Activated naive CD4-positive, alpha-beta T cell treated with anti-CD3 and anti-CD28 coated beads for 36 hours (primary cell): Measurements from ENCODE around the gene TCEAL8. TPM values are rescaled to one million over a fixed set of nuclear protein-coding genes. Genes with fewer than 3 reads are reported as not detected.

ENCODE experiments used
- CTCF ChIA-PET: fragments of 350-600 bp; sonication (Branson Sonifier 250); formaldehyde crosslinking; loops from one replicate; lab custom pipeline; 2021; ENCODE audit warnings: antibody characterized with exemption; lab: Charles Lee
- DNase-seq: peaks from one replicate; pipeline ENCODE4 v3.0.0-alpha.2; 2020
- H3K27ac Mint-ChIP-seq: one replicate; pipeline ENCODE4 v1.8.0; 2021; ENCODE audit warnings: mild to moderate bottlenecking, mixed read lengths
- H3K27me3 Mint-ChIP-seq: one replicate; pipeline ENCODE4 v1.8.0; 2021; ENCODE audit warnings: low read depth, mixed read lengths
- H3K36me3 Mint-ChIP-seq: one replicate; pipeline ENCODE4 v1.8.0; 2021; ENCODE audit warnings: low read depth, mixed read lengths
- H3K4me1 Mint-ChIP-seq: one replicate; pipeline ENCODE4 v1.8.0; 2021; ENCODE audit warnings: low read depth, mixed read lengths
- H3K4me3 Mint-ChIP-seq: one replicate; pipeline ENCODE4 v1.8.0; 2021; ENCODE audit warnings: mild to moderate bottlenecking, moderate library complexity, mixed read lengths
- H3K9me3 Mint-ChIP-seq: one replicate; pipeline ENCODE4 v1.8.0; 2021; ENCODE audit warnings: mixed read lengths
- intact Hi-C: fragments of 100-400 bp; cut with micrococcal nuclease; formaldehyde crosslinking; loops from one replicate; pipeline ENCODE4 v1.15.1; 2023
- total RNA-seq, 2 experiments: library from RNA; stranded (reverse); gene quantifications; one replicate each; pipeline ENCODE4 v1.2.3, GENCODE V29; 2021

Gene TCEAL8, protein sequence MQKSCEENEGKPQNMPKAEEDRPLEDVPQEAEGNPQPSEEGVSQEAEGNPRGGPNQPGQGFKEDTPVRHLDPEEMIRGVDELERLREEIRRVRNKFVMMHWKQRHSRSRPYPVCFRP
- 10 to 100 TPM; 24.5 to 27.7 TPM for total RNA-seq

DNA sequence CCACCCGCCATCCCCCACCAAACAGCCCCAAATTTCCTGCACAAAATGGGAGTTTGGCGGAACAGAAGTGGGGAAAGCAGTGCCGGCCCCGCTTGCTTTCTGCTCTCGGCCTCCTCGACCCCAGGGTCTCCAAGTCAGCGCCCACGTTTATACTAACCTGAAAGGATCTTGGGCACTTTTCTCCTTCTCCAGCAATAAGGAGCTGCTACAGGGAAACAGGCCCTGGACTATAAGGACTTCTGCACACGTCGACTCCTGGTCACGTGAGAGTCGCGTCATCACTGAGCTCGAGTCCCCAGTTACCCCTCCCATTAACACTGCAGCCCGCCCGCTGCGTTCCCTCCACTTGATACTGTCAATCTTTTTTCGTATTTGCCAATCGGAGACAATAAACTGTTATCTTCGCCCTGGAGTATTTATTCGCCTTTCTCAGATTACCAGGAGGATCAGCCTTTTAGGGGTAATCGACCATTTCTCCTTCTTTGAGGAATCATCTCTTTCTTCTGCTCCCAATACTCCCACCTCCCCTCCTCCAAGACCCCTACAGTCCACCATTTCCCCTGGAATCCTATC is at the start of gene TCEAL8:
TSS of gene TCEAL8 (minus strand) at position 235 of the 573 bp plus-strand sequence. CDS start 1,176 bp downstream, outside the sequence.
- Mint-ChIP-seq H3K4me3 (peak within 1 kb of the TSS; percentile 94), H3K4me1 (peaks cover 14% of the 10 kb centered on the region), H3K27me3 (no peaks in the 10 kb centered on the region), H3K36me3 (peaks cover 5% of the 10 kb centered on the region), H3K9me3 (no peaks in the 10 kb centered on the region), H3K27ac (peak within 1 kb of the TSS; percentile 96)
- intact Hi-C loops, result loop anchor here (1.0 kb wide), 4 partner anchors 40 to 431 kb away; partner anchors contain the start of genes BEX4 and MORF4L2
- CTCF ChIA-PET, result no interaction called here
- DNase-seq, result peak; percentile 79

DNA sequence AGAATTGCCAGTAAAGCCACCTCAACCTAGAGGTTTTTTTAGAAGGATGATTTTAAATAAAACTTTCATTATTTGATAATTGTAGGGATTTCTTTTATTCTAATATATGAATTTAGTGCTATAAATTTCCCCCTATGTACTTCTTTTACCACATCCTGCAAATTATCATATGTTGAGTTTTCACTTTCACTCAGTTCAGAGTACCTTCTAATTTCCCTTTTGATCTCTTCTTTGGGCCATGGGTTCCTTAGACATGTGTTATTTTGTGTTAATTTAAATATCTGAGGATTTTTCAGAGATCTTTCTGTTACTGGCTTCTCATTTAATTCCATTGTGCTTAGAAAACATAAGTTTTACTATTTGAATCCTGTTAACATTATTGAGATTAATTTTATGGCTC is 49.8 kb upstream of the TCEAL8 start:
- DNase-seq, result no peak
- H3K4me1 Mint-ChIP-seq, result peaks cover 16% of the 10 kb centered on the region
- H3K36me3 Mint-ChIP-seq, result no peaks in the 10 kb centered on the region
- no peaks in the 10 kb centered on the region for H3K27me3 Mint-ChIP-seq
- CTCF ChIA-PET, result no interaction called here
- H3K4me3 Mint-ChIP-seq, result no peak overlapping the region
- no peak overlapping the region for H3K27ac Mint-ChIP-seq
- intact Hi-C loops, result loop anchor here (10.0 kb wide), 1 partner anchor 380 kb away; the partner anchor contains the start of gene MORF4L2
- H3K9me3 Mint-ChIP-seq, result peaks cover 2% of the 10 kb centered on the region

DNA sequence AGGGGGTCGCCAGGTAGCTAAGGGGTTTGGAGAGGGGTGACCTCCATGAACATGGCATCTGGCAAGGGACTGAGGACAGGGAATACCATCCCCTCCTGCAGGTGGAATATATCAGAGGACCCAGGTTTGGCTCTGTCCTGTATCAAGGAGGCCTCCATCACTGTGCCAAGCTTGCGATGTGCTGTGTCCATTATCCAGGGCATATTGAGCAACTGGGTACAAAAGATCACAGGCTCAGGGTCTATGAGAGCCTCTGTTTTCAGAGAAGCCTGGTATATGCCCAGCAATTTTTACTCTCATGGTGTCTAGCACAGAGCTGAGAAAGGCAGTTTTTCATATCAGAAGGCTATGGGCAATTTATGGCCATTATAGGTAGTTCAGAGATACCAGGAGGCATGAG is 38.2 kb upstream of the TCEAL8 start:
- no peaks in the 10 kb centered on the region for H3K9me3 Mint-ChIP-seq
- H3K4me1 Mint-ChIP-seq, result no peaks in the 10 kb centered on the region
- DNase-seq, result no peak
- H3K27ac Mint-ChIP-seq, result no peak overlapping the region
- H3K4me3 Mint-ChIP-seq, result no peak overlapping the region
- CTCF ChIA-PET, result no interaction called here
- H3K36me3 Mint-ChIP-seq, result no peaks in the 10 kb centered on the region
- intact Hi-C loops, result no loop called here
- no peaks in the 10 kb centered on the region for H3K27me3 Mint-ChIP-seq

DNA sequence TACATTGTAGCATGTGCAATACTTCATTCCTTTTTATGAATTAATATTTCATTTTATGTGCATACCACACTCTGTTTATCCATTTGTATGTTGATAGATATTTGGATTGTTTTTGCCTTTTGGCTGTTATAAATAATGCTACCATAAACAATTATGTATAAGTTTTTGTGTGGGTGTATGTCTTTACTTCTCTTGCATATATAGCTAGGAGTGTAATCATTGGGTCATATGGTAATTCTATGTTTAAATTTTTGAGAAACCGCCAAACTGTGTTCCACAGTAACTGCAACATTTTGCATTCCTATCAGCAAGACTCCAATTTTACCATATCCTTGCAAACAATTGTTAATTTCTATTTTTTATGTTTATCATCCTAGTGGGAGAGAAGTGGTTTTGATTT is 24.7 kb upstream of the TCEAL8 start:
- Mint-ChIP-seq H3K9me3 (no peaks in the 10 kb centered on the region), H3K36me3 (no peaks in the 10 kb centered on the region), H3K27me3 (peaks cover 29% of the 10 kb centered on the region), H3K4me3 (no peak overlapping the region), H3K4me1 (peaks cover 6% of the 10 kb centered on the region), H3K27ac (no peak overlapping the region)
- DNase-seq, result no peak
- intact Hi-C loops, result no loop called here
- CTCF ChIA-PET, result no interaction called here

DNA sequence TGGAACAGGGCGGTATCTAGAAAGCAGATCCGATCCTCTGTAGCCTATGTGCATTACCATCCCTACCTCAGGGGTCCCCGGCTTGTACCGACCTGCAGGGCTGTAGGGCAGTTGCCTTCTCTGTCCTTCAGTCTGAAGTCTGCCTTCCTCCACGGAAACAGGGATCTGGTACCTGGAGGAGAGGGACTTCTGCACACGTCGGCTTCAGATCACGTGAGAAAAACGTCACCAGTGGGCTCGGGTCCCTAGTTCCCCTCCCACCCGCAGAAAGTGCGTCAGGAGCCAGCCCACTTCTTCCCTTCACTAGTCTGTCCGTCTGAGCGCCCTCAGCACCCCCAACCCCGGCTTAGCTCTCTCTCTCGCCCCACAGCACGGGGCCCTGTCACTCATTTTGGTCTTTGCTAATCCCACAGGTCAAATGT is 21.6 kb upstream of the TCEAL8 start, which contains the start of gene TCEAL5:
TSS of gene TCEAL5 (minus strand) at position 170 of the 422 bp plus-strand sequence. CDS start 2,187 bp downstream, outside the sequence.
- H3K4me1 Mint-ChIP-seq, result peaks cover 6% of the 10 kb centered on the region
- no peak for DNase-seq
- CTCF ChIA-PET, result no interaction called here
- H3K36me3 Mint-ChIP-seq, result no peaks in the 10 kb centered on the region
- no peak within 1 kb of the TSS for H3K27ac Mint-ChIP-seq
- peak within 1 kb of the TSS; percentile 52 for H3K4me3 Mint-ChIP-seq
- H3K27me3 Mint-ChIP-seq, result peaks cover 33% of the 10 kb centered on the region
- no peaks in the 10 kb centered on the region for H3K9me3 Mint-ChIP-seq
- intact Hi-C loops, result no loop called here

DNA sequence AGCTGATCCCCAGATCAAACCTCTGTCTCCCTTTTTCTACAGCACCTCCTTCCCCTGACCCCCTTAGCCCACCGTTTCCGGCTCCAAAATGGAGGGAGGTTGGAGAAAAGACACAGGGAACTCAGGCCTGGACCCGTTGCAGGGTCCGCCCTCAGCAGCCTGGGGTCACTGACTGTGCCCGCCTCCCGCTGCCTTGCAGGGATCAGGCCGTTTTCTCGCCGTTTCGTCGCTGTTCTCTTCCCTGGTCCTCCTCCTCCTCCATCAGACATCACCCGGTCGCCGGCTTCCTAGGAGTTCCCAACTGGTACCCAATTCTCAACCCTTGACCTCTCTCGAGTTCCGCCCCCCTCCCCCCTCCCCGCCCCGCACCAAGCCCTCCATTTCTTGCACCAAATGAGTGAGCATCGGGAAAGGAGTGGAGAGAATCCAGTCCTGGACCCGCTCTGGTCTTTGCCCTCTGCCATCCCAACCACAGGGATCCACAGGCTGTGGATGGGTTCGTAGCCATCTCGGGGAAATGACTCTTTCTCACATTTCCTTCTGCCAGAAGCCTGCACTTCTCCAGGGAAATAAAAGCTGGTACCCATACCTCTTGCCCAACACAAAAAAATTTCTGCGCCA is 21.1 kb upstream of the TCEAL8 start:
- intact Hi-C loops, result no loop called here
- Mint-ChIP-seq H3K4me3 (peak overlapping the region; percentile 52), H3K9me3 (no peaks in the 10 kb centered on the region), H3K36me3 (no peaks in the 10 kb centered on the region), H3K4me1 (peaks cover 6% of the 10 kb centered on the region), H3K27me3 (peaks cover 33% of the 10 kb centered on the region), H3K27ac (no peak overlapping the region)
- DNase-seq, result no peak
- CTCF ChIA-PET, result no interaction called here

DNA sequence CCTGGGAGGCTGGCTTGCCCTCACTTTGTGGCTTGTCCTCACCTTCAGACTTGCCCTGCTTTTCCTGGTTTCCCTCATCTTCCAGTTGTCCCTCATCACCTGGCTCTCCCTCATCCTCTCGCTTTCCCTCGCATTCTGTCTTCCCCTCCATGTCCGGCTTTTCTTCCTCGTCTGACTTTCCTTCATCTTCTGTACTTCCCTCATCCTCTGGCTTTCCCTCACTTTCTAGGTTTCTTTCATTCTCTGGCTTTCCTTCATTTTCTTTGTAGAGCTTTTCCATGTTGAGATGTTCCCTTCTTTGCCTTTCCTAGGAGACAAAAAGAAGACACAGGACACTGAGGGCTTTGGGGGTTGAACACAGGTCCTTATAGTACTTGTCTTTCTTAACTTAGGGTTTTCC is 19.3 kb upstream of the TCEAL8 start:
- intact Hi-C loops, result no loop called here
- no peak for DNase-seq
- Mint-ChIP-seq H3K27ac (no peak overlapping the region), H3K4me3 (no peak overlapping the region), H3K4me1 (peaks cover 6% of the 10 kb centered on the region), H3K9me3 (no peaks in the 10 kb centered on the region), H3K27me3 (peaks cover 24% of the 10 kb centered on the region), H3K36me3 (no peaks in the 10 kb centered on the region)
- CTCF ChIA-PET, result no interaction called here

DNA sequence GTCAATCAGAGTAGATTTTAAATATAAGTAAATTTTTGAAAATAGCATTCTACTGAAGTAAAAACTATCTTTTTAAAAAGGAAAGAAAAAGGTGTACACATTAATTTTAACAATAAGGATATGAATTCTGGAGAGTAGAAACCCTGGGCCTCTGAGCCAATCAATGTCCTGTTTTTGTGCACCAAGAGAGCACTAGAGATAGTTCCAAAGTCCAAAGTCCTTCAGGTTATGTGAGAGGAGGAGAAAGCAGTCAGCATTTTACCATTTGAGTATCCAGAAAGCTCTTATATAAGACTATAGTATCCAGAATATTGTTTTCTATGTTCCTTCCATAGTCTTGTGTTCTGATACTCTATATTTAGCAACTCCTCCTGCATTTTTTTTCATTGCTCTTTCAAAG is 3.3 kb upstream of the TCEAL8 start:
- Mint-ChIP-seq H3K9me3 (no peaks in the 10 kb centered on the region), H3K4me3 (no peak overlapping the region), H3K36me3 (peaks cover 5% of the 10 kb centered on the region), H3K4me1 (peaks cover 14% of the 10 kb centered on the region), H3K27ac (no peak overlapping the region), H3K27me3 (no peaks in the 10 kb centered on the region)
- CTCF ChIA-PET, result interaction anchor here (1.4 kb wide), 1 partner anchor 206 kb away, joined by 3 read pairs; no protein-coding TSS in a partner anchor
- intact Hi-C loops, result no loop called here
- no peak for DNase-seq

DNA sequence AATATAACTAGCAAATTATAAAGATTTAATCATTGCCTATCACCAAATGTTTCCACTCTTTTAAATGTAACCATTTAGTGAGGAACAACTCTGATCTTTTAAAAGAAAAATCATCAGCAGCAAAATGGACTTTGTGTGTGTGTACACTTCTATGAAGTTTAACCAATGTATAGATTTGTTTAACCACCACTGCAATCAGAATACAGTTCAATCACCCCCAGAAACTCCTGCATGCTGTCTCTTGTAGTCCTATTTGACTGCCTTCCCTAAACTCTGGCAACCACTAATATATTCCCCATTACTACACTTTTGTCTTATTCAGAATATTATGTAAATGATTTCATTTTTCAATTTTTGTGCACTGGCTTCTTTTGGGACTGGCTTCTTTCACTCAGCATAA is 1.7 kb upstream of the TCEAL8 start:
- no peak overlapping the region for H3K4me3 Mint-ChIP-seq
- H3K27ac Mint-ChIP-seq, result no peak overlapping the region
- CTCF ChIA-PET, result no interaction called here
- intact Hi-C loops, result no loop called here
- H3K36me3 Mint-ChIP-seq, result peaks cover 5% of the 10 kb centered on the region
- no peaks in the 10 kb centered on the region for H3K27me3 Mint-ChIP-seq
- H3K4me1 Mint-ChIP-seq, result peaks cover 14% of the 10 kb centered on the region
- no peak for DNase-seq
- H3K9me3 Mint-ChIP-seq, result no peaks in the 10 kb centered on the region

DNA sequence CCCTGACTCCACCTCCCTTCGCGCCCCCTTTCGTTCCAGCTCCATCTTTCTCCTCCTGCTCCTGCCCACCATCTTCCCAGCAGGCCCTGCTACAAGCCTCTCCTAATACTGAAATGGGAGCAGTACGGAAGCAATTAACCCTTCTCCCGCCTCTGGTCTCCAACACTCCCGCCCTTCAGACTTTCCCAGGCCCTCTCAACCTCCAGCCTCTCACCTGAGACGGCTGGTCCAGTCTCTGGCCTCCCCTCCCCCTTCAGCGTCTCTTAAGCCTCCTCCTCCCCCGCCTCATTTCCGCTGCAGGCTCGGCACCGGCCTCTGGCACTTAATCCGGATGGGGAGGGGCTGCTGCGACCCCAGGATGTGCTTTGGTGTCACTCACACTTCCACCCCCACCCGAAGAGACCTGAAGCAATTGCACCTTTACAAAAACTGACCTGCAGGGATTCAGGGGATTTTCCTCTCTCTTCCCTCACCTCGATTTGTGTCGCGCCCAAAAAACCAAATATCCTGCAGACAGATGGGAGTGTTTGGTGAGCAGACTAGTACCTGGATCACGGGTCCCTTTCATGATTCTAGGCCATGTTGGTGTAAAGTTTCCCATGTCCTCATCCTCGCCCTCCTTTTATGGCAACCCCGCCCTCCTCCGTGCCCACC is 657 bp downstream of the TCEAL8 start:
- H3K27me3 Mint-ChIP-seq, result no peaks in the 10 kb centered on the region
- H3K9me3 Mint-ChIP-seq, result no peaks in the 10 kb centered on the region
- CTCF ChIA-PET, result interaction anchor here (2.2 kb wide), 1 partner anchor 43 kb away, joined by 6 read pairs; no protein-coding TSS in a partner anchor
- peak; percentile 64 for DNase-seq
- peak overlapping the region; percentile 94 for H3K4me3 Mint-ChIP-seq
- peaks cover 5% of the 10 kb centered on the region for H3K36me3 Mint-ChIP-seq
- peak overlapping the region; percentile 96 for H3K27ac Mint-ChIP-seq
- intact Hi-C loops, result loop anchor here (1.0 kb wide), 2 partner anchors 39 to 432 kb away; partner anchors contain the start of genes BEX4 and MORF4L2
- H3K4me1 Mint-ChIP-seq, result peaks cover 14% of the 10 kb centered on the region

DNA sequence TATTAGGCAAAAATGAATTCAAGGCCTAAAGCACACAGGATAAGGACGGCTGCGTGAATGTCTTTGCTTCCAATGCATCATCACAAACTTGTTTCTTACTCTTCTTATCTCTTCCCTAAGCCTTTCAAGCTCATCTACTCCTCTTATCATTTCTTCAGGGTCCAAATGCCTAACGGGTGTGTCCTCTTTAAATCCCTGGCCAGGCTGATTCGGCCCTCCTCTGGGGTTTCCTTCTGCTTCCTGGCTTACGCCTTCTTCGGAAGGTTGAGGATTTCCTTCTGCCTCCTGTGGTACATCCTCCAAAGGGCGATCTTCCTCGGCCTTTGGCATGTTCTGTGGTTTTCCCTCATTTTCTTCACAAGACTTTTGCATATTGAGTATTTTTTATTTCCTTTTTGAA is 1.3 kb downstream of the TCEAL8 start:
- no peaks in the 10 kb centered on the region for H3K27me3 Mint-ChIP-seq
- H3K36me3 Mint-ChIP-seq, result peaks cover 5% of the 10 kb centered on the region
- CTCF ChIA-PET, result interaction anchor here (0.7 to 2.2 kb wide), 2 partner anchors 42 to 49 kb away, joined by 3 to 6 read pairs; no protein-coding TSS in a partner anchor
- no peaks in the 10 kb centered on the region for H3K9me3 Mint-ChIP-seq
- peak overlapping the region; percentile 94 for H3K4me3 Mint-ChIP-seq
- no peak for DNase-seq
- intact Hi-C loops, result loop anchor here (1.0 kb wide), 2 partner anchors 38 to 433 kb away; partner anchors contain the start of genes BEX4 and MORF4L2
- peaks cover 14% of the 10 kb centered on the region for H3K4me1 Mint-ChIP-seq
- H3K27ac Mint-ChIP-seq, result peak overlapping the region; percentile 96

DNA sequence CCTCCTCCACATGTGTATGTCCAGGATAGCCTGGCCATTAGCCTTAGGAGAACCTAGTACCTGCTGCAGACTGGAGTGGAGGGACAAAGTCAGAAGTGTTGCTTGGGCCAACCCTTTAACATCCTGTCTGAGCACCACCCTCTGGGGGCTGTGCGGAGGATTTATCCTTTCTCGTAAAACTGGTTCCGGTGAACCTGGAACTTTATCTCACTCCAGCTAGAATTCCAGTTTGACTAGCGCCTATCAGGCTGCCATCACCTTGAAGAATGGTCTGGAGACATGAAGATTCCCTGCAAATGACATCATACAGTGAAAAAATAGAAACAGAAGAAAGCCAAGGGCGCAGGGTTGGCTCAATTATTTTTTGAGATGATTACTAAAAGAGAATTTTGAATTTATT is 4.0 kb downstream of the TCEAL8 start:
- peaks cover 14% of the 10 kb centered on the region for H3K4me1 Mint-ChIP-seq
- intact Hi-C loops, result no loop called here
- no peaks in the 10 kb centered on the region for H3K27me3 Mint-ChIP-seq
- no peaks in the 10 kb centered on the region for H3K9me3 Mint-ChIP-seq
- H3K36me3 Mint-ChIP-seq, result peaks cover 5% of the 10 kb centered on the region
- H3K27ac Mint-ChIP-seq, result no peak overlapping the region
- CTCF ChIA-PET, result no interaction called here
- no peak for DNase-seq
- no peak overlapping the region for H3K4me3 Mint-ChIP-seq
